Measurements from ENCODE around the gene ARHGAP26.
"Not testable (repeated sequence)": the region's sequence is repeated elsewhere in the genome, so short reads cannot be mapped to it uniquely, and the experiment has no call there.

ARHGAP26 gene

GRCh38 chr5:142939884-142940283 lies 169.7 kb downstream of the ARHGAP26 start:
- no peak for DNase-seq

DNA sequence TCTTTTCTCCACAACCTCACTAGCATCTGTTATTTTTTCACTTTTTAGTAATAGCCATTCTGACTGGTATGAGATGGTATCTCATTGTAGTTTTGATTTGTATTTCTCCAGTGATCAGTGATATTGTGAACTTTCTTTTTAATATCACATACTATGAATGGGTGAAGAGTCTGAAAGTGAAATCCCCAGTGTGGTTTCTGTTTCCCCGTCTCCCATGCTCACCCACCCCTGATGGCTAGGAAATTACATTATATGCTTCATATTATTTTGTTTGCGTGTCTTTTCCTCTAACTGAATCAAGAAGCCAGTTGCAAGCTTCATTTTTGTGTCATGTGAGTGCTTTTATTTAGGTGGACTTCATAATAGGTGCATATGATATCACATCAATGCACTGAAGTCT lies 171.1 kb downstream of the ARHGAP26 start:
- no peak for DNase-seq

- DNase-seq, result no peak
These were observed 172.7 kb downstream of the ARHGAP26 start for GRCh38 chr5:142942901-142943300.

GRCh38 chr5:142944140-142944539 lies 174.0 kb downstream of the ARHGAP26 start:
- no peak for DNase-seq

DNA sequence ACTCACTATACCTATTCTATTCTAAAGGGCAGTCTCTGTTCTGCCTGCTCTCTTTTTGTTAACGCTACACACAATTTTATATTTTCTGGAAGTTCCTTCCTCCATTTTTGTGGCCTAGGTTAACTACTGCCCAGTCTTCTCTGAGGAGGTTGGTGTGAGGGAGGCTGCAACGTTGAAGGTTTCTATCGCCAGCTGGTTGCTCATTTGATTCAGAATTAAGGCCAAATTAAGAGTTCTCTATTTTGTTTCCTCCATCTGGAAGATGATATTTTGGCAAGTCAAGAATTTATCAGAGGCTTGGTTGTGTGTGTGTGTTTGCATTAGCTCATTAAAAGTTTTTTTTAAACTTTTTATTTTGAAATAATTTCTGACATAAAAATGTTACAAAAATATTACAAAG lies 175.1 kb downstream of the ARHGAP26 start:
- DNase-seq, result no peak

DNA sequence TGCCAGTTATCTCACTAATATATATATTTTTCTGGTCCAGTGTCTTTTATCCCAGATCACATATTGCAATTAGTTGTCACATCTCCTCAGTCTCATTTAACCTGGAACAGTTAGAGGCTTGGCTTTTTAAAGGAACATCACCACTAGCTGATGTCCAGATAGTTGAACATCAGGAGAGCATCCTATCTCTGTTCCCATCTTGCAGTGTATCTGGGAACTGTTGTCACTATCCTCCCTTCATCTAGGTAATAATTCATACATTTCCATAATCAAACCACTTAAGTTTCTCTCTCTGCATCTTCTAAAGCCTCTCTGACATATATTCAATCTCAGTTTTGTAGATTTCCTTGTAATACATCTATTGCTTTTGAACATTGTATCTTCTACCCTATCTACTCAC lies 175.7 kb downstream of the ARHGAP26 start:
- no peak for DNase-seq

DNA sequence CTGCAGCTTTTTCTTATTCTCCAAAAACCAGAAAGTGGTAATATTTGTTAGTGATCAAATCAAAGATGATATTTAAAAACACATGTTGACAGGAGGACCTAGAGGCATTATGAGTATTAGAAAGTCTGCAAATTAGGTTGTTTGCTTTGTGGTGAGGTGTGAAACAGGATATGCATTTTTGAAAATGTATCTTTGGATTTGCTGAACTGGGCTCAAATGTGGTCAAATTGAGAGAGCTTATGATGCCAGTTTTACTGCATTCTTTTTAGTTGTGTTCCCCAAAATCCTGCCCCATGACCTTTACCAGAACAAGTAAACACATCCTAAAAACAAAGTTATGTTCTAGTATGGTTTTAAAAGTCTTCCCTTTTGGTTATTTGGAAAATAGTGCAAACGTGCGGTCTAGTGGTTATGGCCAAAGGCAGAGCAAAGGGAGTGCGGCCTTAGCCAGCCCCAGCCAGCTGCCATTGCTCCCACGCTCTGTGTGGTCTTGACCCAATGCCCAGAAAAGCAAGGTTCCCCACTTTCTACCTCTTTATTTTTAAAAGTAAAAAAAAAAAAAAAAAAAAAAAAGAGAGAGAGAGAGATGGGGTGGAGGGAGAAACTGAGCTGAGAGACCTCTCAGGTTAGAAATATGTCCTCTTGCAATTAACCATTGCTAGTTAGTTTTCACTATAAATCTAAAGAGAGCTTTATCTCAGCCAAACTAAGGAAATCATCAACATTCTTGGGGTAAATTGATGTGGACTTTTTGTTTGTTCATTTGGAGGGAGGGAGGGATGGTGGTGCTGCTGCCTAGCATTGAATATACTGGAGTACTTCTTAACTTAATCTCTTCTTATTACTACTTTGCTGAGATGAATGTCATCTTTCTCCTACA lies 176.6 kb downstream of the ARHGAP26 start:
- DNase-seq, result no peak

- DNase-seq, result no peak
These were observed 177.2 kb downstream of the ARHGAP26 start for GRCh38 chr5:142947427-142947709.

- DNase-seq, result no peak
These were observed 182.1 kb downstream of the ARHGAP26 start for GRCh38 chr5:142952229-142952628.

DNA sequence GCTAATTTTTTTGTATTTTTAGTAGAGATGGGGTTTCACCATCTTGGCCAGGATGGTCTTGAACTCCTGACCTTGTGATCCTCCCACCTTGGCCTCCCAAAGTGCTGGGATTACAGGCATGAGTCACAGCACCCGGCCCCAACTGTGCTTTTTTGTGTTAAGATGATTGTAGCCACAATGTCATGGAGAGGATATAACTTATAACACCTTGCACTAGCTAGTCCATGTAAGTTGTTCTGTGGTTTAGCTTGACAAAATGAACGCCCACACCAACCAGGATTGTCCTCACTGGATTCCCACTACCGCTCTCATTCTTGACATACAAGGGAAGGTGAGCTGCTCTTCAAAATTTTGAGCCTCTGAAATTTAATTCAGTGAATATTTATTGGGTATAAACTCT lies 182.7 kb downstream of the ARHGAP26 start:
- not testable (repeated sequence) for DNase-seq

GRCh38 chr5:142954455-142954854 lies 184.3 kb downstream of the ARHGAP26 start:
- no peak for DNase-seq

DNA sequence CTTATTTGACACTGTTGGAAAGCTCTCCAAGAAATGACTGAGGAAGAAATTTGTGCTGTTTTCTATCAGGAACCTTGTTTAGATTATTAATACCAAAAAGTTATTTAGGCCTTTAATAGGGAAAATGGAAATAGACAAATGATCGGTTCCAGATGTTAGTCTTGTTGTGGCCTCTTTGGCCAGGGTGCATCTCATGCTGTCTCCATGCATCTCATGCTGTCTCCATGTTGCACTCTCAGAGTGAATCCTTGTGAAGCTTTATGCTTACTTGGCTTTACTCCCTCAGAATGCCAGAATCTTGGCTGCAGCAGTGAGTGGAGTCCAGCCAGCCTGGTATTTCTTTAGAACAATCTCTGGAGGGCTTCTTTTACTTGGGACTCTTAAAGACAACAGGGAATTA lies 185.5 kb downstream of the ARHGAP26 start:
- no peak for DNase-seq

GRCh38 chr5:142957528-142957927 lies 187.4 kb downstream of the ARHGAP26 start:
- DNase-seq, result no peak

- DNase-seq, result no peak
These were observed 188.9 kb downstream of the ARHGAP26 start for GRCh38 chr5:142958944-142959682.

- no peak for DNase-seq
These were observed 189.8 kb downstream of the ARHGAP26 start for GRCh38 chr5:142959683-142960657.

GRCh38 chr5:142961440-142962173 lies 191.4 kb downstream of the ARHGAP26 start:
- no peak for DNase-seq

DNA sequence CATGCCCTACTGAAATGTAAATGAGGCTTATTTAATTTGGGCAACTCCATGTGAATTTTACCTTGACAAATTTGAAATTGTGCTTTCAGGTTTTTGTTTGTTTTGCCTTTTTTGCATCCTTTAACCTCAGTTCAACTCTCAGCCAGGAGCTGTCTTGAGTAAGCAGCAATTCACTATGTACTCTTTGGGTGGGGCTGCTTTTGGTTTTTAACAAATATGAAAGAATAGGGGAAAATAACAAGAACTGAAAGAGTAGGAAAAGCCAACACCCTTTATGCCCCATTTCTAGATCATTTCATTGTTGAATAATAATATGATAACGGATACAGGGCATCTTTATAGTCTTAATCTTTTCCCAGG lies 192.0 kb downstream of the ARHGAP26 start:
- no peak for DNase-seq

GRCh38 chr5:142965258-142966120 lies 195.3 kb downstream of the ARHGAP26 start:
- not testable (repeated sequence) for DNase-seq

- DNase-seq, result no peak
These were observed 195.9 kb downstream of the ARHGAP26 start for GRCh38 chr5:142966121-142966420.

DNA sequence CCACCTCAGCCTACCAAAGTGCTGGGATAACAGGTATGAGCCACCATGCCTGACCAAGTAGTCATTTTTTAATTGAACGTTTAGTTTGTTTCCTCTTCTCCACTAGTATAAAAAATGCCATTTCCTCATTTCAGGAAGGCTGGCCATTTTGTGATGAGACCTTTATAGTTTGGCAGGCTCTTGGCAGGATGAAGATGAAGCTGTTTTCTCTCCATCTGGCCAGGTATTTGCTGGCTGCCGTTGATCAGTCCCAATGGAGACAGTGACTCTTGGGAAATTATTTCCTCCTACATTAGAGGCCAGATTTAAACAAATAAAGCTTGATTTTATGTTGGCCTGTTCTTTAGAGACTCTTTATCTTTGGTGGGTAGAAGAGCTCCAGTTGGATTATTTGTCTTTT lies 199.0 kb downstream of the ARHGAP26 start:
- DNase-seq, result no peak

DNA sequence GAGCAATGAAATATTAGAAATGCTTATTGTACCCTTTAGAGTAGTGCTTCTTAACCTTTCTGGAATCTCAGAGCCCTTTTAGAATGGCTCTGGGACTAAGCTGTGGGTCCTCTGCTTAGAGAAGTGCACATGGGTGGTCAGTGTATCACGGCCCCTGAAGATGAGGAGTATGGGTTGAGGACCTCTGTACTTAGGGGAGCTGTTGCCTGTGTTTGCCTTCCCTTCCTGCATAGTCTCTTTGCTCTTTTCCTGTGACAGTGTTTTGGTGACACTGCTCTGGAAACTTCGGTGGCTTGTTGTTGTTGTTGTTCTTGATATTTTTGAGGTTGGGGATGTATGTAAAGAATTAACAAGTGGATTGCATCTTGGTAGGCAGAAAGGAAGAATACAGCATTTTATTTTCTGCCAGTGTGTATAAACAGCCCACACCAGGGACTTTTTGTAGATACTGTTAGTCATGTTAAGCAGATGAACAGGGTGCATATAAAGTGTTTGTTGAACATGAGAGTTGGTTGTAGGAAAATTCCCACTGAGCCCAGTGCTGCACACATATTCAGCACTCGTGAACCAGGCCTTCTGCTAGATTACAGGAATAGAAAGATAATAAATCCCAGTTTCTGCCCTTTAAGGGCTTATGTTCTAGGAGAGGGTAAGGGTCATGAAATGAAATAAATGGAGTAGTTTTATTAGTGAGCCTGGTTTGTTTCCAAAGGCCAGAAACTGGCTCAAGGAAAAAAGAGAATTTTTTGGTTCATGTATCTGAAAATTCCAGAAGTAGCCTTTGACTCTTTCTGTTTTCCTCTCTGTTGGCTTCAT lies 199.7 kb downstream of the ARHGAP26 start:
- no peak for DNase-seq
